NCI-H82 treated with DMSO at 0.1 percent for 48 hours (cell line): ENCODE data around the gene GYS1.
"Not testable (repeated sequence)": the region's sequence is repeated elsewhere in the genome, so short reads cannot be mapped to it uniquely, and the experiment has no call there.

ENCODE experiments used
- DNase-seq: peaks from one replicate; lab custom pipeline; 2025; ENCODE audit not compliant: unreplicated experiment; lab: John Stamatoyannopoulos, UW

The GYS1 gene

DNA sequence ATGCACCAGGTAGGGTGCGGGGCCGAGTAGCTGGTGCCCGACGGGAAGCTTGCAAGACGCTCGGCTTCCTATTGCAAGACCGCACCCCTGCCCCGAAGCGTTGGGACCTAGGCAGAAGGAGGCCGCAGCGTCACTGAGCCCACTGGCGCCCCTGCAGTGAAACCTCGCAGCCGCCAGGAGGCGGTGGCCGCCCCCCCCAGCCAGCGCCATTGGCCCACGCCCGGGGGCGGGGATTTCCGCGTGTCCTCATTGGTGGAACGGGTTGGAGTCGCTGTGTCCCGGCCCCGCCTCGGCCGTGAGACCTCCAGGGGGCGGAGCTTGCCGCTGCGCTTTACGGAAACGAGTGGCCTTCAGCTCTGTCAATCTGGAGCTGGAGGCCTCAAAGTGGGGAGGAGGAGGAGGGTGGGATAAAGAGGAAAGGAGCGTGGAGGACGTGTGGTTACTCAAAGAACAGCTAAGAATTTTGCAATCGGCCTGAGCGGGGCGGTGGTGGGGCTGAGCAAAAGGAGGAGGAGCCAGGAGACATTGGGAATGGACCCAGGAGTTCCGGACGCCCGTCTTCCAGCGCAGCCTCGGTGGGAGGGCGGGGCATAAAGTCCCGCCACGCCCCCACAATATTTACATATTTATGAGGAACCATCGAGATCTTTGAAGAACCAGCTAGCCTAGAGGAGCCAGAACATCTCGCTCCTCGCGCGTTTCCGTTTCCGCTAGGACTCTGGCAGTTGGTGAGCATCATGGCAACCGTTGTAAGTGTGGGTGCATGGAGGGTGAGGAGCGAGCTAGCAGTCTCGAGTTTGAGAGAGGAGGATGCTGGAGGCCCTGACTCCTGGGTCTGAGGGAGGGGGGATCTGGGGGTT is at the start of gene GYS1, which contains the start of gene RUVBL2:
Gene GYS1, minus strand, starts transcription at position 135 of the 860 bp plus-strand sequence. CDS start 197 bp downstream, outside the sequence.
Gene RUVBL2, plus strand, starts transcription at position 713 of the 860 bp plus-strand sequence. Its CDS starts 25 bp downstream, at position 738.
- DNase-seq, result peak; percentile 97

DNA sequence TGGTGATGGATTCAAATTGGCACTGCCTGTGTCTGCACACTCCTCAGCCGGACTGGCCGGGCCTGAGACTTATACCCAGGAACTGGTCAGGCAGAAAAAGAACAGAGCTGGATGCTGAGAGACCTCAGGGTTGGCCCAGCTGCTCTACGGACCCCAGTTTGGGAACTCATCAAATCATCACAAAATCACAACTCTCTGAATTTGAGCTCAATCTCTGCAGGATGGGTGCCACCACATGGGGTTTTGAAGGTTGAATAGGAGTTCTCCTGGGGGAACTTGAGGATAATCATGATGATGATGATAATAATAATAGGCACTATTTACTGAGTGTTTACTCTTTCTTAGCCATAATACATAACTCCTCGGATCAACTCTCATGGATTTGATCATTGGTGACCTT is 49.6 kb upstream of the GYS1 start:
- not testable (repeated sequence) for DNase-seq

DNA sequence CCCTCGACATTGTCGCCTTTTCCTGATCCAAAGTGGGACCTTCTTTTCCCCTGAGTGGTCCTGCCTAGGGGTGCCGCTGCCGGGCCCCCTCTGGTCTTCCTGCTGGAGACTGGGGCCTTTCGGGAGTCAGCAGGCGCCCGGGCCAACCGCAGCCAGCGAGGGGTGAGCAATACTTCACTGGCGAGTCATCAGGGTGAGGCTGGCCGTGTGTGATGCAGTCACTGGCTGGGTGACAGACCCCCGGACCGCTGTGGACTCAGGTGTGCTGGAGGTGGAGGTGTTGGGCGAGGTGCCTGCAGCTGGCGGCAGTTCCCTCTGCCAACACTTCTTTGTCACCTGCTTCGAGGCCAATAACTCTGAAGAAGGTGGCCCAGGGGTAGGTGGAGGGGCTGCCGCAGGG is 49.1 kb upstream of the GYS1 start:
- DNase-seq, result no peak

GRCh38 chr19:49039736-49040135 is 46.6 kb upstream of the GYS1 start:
- DNase-seq, result not testable (repeated sequence)

GRCh38 chr19:49038557-49039276 is 45.6 kb upstream of the GYS1 start:
- DNase-seq, result not testable (repeated sequence)

GRCh38 chr19:49038111-49038510 is 45.0 kb upstream of the GYS1 start:
- not testable (repeated sequence) for DNase-seq

GRCh38 chr19:49036815-49037214 is 43.7 kb upstream of the GYS1 start, which contains the start of gene CGB1:
Gene CGB1, minus strand, starts transcription at chr19:49036895. Its CDS starts 184 bp downstream, at chr19:49036711.
- peak; percentile 57 for DNase-seq

DNA sequence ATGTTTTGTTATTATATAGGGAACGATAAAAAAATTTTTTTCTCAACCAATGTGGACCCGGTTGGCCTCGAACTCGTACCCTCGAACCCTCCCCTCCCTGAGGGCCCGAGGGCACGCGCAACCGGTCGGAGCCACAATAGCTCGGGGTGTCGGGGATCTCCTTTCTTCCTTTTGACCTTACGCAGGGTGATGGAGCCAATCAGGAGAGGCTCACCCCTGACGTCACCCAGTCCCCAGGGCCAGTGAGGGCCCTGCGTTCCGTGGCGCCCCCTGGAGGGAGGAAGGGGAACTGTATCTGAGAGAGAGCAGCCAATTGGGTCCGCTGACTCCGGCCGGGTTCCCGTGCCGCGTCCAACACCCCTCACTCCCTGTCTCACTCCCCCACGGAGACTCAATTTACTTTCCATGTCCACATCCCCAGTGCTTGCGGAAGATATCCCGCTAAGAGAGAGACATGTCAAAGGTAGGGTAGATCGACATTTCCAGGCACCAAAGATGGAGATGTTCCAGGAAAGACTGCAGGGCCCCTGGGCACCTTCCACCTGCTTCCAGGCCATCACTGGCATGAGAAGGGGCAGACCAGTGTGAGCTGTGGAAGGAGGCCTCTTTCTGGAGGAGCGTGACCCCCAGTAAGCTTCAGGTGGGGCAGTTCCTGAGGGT is 38.7 kb upstream of the GYS1 start, which contains the start of gene CGB2:
Gene CGB2, plus strand, starts transcription at position 249 of the 660 bp plus-strand sequence. Its CDS starts 206 bp downstream, at position 455.
- peak; percentile 66 for DNase-seq

GRCh38 chr19:49030323-49030722 is 37.2 kb upstream of the GYS1 start:
- not testable (repeated sequence) for DNase-seq

DNA sequence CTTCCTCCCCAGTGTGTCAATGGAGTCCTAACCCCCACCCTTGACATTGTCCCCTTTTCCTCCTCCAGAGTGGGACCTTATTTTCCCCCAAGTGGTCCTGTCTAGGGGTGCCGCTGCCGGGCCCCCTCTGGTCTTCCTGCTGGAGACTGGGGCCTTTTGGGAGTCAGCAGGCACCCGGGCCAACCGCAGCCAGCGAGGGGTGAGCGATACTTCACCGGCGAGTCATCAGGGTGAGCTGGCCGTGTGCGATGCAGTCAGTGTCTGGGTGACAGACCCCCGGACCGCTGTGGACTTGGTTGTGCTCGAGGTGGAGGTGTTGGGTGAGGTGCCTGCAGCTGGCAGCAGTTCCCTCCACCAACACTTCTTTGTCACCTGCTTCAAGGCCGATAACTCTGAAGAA is 36.6 kb upstream of the GYS1 start:
- not testable (repeated sequence) for DNase-seq

DNA sequence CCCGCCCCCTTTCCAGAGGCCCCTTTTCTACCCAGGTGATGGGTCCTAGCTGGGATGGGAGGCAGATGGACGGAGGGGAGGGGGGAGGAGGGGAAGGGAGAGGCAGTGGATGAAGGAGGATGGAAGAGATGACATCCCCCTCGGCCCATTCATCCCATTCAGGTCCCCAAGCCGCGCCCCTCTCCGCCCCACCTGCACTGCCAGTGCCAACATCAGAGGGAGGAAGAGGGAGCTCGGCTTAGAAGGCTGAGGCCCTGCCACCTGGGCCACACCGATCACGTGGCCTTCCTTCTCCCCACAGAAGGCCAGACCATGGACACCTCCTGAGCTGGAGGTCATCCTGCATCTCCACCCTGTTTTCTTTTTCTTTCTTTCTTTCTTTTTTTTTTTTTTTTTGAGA is 35.6 kb upstream of the GYS1 start:
- DNase-seq, result not testable (repeated sequence)

DNA sequence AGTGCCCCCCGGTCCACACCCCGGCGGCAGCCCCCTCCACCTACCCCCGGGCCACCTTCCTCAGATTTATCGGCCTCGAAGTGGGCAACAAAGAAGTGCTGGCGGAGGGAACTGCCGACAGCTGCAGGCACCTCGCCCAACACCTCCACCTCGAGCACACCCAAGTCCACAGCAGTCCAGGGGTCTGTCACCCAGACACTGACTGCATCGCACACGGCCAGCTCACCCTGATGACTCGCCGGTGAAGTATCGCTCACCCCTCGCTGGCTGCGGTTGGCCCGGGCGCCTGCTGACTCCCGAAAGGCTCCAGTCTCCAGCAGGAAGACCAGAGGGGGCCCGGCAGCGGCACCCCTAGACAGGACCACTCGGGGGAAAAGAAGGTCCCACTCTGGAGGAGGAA is 32.5 kb upstream of the GYS1 start:
- DNase-seq, result not testable (repeated sequence)

DNA sequence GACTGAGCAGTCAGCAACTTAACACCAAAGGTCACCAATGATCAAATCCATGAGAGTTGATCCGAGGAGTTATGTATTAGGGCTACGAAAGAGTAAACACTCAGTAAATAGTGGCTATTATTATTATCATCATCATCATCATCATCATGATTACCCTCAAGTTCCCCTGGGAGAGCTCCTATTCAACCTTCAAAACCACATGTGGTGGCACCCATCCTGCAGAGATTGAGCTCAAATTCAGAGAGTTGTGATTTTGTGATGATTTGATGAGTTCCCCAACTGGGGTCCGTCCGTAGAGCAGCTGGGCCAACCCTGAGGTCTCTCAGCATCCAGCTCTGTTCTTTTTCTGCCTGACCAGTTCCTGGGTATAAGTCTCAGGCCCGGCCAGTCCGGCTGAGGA is 32.0 kb upstream of the GYS1 start:
- not testable (repeated sequence) for DNase-seq

GRCh38 chr19:49024233-49024632 is 31.1 kb upstream of the GYS1 start, which contains the start of gene CGB3:
Gene CGB3, minus strand, starts transcription at chr19:49024333. Its CDS starts 362 bp downstream, at chr19:49023971.
- DNase-seq, result not testable (repeated sequence)

DNA sequence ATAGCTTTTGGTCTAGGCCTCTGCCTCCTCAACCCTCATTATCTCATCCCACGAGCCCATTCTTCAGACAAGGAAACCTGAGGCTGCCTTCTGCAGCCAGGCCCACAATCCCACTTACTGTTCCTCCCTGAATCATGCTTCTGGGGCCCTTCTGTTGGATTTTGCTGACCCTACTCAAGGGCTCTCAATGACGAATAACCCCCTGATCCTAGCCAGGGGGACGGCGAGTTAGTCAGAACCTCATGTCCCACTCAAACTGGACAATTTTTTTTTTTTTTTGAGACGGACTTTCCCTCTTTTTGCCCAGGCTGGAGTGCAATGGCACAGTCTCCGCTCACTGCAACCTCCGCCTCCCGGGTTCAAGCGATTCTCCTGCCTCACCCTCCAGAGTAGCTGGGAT is 29.0 kb upstream of the GYS1 start:
- no peak for DNase-seq

GRCh38 chr19:49020931-49021895 is 28.1 kb upstream of the GYS1 start:
- DNase-seq, result no peak

DNA sequence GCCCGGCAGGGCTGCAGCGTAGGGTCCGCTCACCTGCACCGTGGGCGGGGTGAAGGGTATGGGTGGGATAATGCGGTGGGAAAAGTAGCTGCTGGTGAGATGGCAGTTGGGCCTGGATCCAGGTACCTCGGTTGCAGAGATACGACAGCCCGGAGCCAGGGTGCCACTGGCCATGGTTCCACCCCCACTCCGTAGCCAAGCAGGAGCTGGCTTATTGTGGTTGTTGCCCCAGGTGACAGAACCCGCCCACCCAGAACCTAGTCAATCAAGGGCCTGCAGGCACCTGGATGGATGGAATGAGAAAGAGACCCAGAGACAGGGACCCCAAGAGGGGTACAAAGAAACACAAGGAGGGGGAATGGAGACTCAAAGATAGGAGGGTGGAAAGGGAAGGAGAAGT is 27.2 kb upstream of the GYS1 start:
- no peak for DNase-seq

- peak; percentile 41 for DNase-seq
Observed at GRCh38 chr19:49019242-49019932, 26.3 kb upstream of the GYS1 start.
